ENCODE measurements around the gene ITGB4. TPM values are rescaled to one million over a fixed set of nuclear protein-coding genes. Genes with fewer than 3 reads are reported as not detected.

Gene ITGB4
- total and polyA plus RNA-seq, 10 of the 15 experiments (the other 5 are each of a cell fraction or from before 2014, with no cell fraction given) = 0.06 to 1.6 (median 0.27) TPM; not detected in 2

GRCh38 chr17:75753514-75754377 lies 32.5 kb downstream of the ITGB4 start (continued):
- TF ChIP-seq ETV6 (conservative IDR thresholded peaks at IDR 0.05 in 1 of 2, IDR thresholded peaks at IDR 0.05 in 1 of 2; ENCODE audit: borderline replicate concordance in 1 of 2, low read depth in 1 of 2) = no peak
- no peak for TF ChIP-seq E2F4 (IDR thresholded peaks at IDR 0.05; ENCODE audit: low read depth, low read length)
- 0 out of 2 replicates have a peak, but pooled peaks have one; percentile 47 for TF ChIP-seq CHD2 (IDR thresholded peaks at IDR 0.05; ENCODE audit: borderline replicate concordance, low read depth, low read length)
- TF ChIP-seq CBFB (IDR thresholded peaks at IDR 0.05; ENCODE audit: low read depth) = no peak
- no peak for TF ChIP-seq FOXM1 (IDR thresholded peaks at IDR 0.05; ENCODE audit: low read depth, low read length)
- TF ChIP-seq TCF3 (IDR thresholded peaks at IDR 0.05; ENCODE audit: borderline replicate concordance, insufficient read depth, low read depth, low read length) = no peak
- TF ChIP-seq KLF5 (IDR thresholded peaks at IDR 0.05; ENCODE audit: partially characterized antibody) = no peak
- peak; percentile 59 for TF ChIP-seq RAD51 (IDR thresholded peaks at IDR 0.05)
- 0 out of 2 replicates have a peak, but pooled peaks have one; percentile 40 for TF ChIP-seq NKRF (conservative IDR thresholded peaks at IDR 0.05)
- TF ChIP-seq ZSCAN29 (IDR thresholded peaks at IDR 0.05) = 0 out of 2 replicates have a peak, but pooled peaks have one; percentile 19
- no peak for TF ChIP-seq RUNX3 (IDR thresholded peaks at IDR 0.05; ENCODE audit: low read length)
